GM18520 (cell line): ENCODE results near the gene HSPB2.
"Not testable (repeated sequence)": the region's sequence is repeated elsewhere in the genome, so short reads cannot be mapped to it uniquely, and the experiment has no call there.

Experiments
- ATAC-seq: cut with Tn5 transposase; IDR thresholded peaks from one replicate; pipeline ENCODE4 v1.9.1; 2021; ENCODE audit not compliant: unreplicated experiment

HSPB2 gene

DNA sequence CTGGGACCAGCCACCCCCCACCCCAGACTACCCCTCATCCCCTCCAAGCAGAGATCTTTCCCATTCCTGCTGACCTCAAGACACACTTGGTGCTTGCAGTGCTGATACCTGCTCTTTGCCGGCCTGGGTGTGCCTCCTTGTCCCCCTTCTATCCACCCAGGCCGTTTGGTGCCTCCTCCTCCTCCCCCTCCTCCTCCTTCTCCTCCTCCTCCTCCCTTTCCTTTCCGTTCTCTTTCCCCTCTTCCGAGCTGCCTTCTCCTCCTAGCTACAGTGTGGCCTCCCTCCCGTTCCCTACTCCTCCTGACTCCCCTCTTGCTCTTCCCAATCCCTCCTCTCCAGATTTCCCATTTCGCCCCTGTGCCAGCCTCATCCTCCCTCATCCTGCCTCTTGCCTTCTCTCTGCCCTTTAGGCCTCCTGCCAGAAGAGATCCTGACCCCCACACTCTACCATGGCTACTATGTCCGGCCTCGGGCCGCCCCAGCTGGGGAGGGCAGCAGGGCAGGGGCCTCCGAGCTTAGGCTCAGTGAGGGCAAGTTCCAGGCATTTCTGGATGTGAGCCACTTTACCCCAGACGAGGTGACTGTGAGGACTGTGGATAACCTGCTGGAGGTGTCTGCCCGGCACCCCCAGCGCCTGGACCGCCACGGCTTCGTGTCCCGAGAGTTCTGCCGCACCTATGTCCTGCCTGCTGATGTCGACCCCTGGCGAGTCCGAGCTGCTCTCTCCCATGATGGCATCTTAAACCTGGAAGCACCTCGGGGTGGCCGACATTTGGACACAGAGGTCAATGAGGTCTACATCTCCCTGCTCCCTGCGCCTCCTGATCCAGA, 712 bp downstream of the HSPB2 start:
- no peak for ATAC-seq

DNA sequence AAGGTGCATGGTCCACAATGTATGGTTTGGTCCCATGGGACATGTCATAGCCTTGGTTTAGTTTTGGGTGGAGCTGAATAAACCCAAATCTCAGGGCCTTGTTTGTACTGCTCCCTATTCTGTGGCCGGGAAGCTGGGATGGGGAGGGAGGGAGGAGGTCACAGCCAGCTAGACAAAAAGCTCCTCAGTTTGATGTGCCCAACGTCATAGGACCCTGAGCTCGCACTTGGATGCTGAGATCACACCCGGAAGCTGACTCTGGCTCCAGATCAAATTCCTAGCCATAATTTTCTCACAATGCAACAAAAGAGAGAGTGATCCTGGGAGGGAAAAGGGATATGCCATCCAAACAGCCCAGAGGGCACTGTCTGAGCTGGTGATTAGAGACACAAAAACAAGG, 1.5 kb downstream of the HSPB2 start:
- ATAC-seq: no peak

DNA sequence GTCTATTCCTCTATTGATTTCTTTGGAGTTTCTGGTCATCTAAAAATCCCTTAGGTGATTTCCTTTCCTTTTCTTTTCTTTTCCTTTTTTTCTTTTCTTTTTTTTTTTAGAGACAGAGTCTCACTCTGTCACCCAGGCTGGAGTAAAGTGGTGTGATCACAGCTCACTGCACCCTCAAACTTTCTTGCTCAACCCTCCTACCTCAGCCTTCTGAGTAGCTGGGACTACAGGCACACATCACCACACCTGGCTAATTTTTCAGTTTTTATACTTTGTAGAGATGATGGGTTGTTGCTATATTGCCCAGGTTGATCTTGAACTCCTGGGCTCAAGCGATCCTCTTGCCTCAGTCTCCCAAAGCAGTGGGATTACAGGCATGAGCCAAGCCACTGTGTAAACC, 4.2 kb downstream of the HSPB2 start:
- no peak for ATAC-seq

DNA sequence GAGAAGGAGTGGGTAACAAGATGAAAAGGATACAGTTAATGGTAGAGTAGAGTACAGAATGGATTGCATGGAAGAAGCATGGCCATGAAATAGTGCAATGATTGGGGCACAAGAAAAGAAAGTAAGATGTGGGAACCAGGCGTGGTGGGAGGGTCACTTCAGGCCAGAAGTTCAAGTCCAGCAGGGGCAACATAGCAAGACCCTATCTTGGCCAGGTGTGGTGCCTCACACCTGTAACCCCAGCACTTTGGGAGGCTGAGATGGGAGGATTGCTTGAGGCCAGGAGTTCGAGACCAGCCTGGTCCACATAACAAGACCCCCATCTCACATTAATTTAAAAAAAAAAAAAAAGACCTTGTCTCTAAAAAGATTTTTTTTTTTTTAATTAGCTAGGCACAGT, 4.8 kb downstream of the HSPB2 start:
- ATAC-seq: no peak

DNA sequence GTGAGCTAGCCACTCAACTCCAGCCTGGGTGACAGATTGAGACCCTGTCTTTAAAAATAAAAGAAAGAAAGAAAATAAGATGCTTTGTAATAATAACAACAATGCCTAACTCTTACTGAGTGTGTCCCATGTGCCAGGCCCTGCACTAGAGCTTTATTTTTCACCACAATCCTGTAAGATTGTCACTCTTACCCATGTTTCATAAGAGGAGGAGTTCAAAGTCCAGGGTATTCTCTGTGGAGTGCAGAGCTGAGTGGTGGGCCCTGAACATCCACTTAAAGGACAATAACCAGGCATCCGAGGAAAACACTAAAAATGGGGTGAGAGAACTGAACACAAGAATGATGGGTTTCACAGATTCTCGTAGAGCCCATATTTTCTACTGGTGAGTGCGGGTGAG, 5.3 kb downstream of the HSPB2 start:
- ATAC-seq: no peak

DNA sequence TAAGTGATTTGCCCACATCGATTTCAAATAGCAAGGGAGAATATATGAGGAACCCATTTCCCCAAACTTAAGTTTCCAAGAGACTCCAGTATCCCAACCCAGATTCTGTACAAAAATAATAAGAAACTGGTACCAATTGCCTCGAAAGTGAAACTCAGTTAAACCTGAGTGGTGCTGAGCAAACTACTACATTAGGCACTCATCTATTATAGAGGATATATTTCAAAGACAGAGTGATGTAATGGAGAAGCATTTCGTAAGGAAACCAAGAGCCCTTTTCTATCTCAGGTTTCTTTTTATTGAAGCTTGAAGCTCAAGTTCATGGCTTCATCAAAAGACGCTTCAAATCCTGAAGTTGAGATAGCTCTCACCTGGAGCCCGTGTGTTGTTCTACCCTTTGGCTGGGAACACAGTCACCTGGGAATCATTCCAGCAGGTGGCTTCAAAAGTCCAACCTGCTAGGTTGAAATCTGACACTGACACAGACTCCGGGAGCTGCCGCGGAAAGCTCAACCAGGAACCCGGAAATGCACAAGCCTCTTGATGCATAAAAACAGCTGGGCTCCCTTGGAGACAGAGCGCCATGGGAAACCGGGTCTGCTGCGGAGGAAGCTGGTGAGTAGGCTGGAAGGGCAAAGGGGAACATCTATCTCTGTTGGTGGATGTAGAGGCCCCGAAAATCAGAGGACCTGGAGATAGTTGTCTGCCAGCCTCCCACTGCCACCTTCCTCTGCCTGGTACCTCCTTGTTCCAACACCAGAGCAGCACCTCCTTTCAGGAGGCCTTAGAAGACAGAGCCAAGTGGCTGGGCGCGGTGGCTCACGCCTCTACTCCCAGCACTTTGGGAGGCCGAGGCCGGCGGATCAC, 6.1 kb downstream of the HSPB2 start, which contains the start of gene C11orf52:
Gene C11orf52, plus strand, starts transcription at position 524 of the 867 bp plus-strand sequence. Its CDS starts 60 bp downstream, at position 584.
- no peak for ATAC-seq

DNA sequence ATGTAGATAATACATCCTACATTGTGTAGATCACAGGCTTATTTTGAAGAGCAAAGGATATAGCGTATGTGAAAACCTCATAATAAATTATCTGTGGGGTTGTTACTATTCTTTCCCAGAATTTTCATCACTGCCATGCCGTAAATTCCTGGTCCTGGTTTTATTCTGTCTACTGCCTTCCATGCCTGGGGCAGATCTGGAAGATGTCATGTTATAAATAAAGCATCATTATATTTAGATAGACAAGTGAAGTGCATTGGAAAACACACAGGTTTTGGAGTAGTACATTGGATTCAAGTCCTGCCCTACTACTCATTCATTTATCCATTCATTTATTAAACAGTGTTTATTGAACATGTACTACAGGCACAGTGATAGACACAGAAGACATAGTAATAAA, 8.4 kb downstream of the HSPB2 start:
- no peak for ATAC-seq

DNA sequence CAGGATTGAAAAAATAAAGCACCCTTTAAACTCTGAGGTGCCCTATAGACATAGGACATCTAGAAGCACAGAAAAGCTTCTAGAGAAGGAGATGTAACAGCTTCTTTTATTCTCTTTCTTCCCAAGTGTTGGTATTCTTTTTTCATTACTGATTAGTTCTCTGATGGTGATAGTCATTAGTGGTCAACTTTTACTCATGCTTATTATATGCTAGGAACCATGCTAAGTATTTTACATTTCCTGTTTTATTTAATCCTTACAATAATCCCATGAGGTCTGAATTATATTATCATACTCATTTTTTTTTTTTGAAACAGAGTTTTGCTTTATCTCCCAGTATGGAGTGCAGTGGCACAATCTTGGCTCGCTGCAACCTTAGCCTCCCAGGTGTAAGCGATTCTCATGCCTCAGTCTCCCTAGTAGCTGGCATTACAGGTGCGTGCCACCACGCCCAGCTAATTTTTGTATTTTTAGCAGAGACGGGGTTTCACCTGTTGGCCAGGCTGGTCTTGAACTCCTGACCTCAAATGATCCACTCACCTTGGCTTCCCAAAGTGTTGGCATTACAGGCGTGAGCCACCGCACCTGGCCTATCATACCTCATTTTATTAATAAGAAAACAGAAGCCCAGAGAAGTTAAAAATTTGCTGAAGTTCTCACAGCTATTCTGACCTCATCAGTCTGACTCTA, 9.2 kb downstream of the HSPB2 start:
- ATAC-seq: no peak

DNA sequence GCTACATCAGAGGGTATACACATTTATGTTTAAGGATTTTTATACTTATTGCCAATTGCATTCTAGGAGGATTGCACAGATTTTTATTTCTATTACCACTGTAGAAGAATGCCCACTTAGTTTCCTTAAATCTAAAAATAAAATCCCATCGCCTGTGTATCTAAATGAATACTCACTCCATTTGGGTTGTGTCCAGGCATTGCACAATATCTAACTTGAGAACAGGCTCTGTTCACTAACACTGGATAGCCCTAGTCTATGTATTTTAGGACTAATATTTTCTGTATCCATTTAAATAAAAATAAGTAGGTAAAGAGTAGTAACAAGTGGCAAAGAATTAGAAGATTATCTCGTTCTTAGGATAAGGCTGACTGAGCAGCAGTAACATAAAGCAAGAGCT, 10.3 kb downstream of the HSPB2 start:
- no peak for ATAC-seq

DNA sequence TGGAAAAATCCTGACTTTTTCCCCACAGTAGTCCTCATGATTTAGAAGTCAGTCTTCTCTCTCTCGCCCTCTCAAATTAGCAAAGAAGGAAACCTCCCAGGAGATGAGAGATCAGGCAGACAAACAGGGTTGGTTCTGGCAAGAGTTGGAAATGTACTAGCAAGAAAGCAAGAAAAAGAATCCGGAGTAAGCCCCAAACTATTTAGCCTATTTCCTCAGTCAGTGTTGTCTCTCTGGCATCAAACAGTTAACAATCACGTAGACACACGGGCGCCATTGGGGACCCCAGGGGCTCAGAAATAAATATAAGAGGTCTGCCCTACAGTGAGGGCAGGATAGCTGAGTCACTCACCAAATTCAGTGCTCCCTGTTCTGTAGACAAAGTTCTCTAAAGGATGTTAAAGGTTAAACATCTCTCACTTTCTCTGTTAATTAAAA, 10.8 kb downstream of the HSPB2 start:
- no peak for ATAC-seq

DNA sequence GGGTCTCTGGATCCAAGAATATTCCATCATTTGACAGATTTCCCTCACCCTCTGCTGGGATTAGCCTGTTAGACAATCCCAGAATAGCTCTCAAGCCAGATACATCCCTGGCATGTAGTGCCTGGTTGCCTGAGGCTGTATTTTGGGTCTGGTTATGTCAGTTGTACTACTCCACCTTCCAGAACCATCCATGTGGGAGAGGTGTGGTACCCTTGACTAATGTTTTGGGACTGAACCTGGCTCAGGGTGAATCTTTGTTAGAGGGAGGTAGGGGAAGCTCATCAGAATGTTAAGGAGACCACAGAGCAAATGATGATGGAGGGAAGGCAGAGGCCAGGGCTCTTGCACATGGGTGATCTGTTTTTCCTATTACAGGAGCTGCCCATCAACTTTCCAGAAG, 11.4 kb downstream of the HSPB2 start:
- ATAC-seq: no peak

DNA sequence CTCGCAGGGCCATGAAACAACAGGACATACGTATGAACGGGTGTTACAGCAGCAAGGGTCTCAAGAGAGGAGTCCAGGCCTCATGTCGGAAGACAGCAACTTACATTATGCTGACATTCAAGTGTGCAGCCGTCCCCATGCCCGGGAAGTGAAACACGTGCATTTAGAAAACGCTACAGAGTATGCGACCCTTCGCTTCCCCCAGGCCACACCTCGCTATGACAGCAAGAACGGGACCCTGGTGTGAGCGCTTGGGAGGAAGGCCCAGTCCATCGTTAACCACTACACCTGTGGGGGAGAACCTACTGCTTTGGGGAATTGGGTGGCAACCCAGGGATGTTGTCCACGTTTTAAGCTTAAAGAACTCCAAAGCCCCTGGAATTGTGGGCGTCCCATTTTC, 13.4 kb downstream of the HSPB2 start:
- ATAC-seq: no peak

DNA sequence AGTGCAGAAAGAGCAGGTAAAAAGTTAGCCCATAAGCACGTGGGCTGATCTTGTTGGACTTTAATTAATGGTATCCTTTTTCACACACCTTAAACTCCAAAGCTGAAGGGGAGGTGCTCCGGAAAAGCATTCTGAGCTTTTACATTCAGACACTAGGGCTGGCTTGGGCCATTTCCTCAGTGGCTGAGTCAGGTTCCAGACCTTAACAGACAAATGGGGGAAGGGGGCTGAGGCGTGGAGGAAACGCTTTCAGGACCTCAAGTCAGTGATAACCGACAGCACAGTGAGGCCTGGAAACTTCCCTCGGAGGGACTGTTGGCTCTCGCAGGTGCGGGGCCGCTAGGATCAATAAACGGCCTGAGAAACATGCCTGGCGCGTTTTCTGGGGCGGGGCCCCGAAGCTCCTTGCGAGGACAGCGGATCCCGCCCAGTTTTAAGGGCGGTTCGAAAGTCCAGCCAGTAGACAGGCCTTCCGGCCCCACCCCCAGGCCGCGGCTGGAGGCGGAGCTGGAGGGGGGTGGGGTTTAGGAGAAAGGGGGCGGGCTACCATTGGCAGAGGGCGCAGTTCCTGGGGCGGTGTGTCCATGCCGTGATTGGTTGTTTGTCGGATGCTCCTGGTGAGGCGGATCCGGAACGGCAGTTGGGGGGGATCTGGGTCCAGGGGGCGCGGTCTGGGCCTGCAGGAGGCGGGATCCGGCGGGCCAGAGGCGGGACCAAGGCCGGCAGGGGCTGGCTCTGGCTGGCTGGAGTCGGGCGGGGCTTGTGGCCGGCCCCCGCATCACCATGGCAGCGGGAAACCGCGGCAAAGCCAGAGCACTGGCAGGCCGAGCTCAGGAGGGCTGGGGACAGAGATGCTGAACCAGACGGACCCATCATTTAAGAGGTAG, 14.2 kb downstream of the HSPB2 start:
- ATAC-seq: peak; percentile 89

DNA sequence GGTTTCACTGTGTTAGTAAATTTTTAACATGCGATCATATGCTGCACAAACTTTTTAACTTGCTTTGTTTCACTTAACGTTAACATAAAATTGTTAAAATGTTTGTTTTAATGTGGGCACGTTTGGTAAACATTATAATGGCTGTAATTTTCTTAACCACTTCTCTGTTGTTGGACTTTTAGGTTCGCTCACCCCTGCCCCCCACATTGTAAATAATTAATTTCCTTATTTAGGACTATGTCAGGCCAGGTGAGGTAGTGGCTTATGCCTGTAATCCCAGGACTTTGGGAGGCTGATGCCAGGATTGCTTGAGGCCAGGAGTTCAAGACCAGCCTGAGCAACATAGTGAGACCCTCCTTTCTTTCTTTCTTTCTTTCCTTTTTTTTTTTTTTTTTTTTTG, 17.9 kb downstream of the HSPB2 start:
- ATAC-seq: no peak

DNA sequence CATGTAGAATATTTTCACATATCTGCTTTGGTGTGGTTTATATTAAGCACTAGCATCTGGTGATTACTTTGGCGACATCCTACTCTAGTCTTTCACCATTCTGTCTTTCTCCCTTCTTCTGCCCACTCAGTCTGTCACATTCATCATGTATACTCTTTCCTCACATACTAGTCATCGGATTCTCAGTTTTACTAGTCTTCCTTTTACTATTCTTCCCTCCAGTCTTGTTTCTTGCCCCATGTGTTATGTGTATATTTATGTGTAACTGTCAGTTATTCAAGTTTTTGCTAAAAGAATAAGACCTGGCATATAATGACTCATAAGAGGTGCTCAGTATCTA, 20.0 kb downstream of the HSPB2 start:
- ATAC-seq: no peak

DNA sequence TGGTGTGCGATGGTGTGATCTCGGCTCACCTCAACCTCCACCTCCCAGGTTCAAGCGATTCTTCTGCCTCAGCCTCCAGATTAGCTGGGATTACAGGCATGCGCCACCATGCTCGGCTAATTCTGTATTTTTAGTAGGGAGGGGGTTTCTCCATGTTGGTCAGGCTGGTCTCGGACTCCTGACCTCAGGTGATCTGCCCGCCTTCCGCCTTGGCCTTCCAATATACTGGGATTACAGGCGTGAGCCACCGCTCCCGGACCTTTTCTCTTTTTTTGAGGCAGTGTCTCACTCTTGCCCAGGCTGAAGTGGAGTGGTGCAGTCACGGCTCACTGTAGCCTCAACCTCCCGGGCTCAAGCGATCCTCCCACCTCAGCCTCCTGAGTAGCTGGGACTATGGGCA, 20.6 kb downstream of the HSPB2 start:
- not testable (repeated sequence) for ATAC-seq

DNA sequence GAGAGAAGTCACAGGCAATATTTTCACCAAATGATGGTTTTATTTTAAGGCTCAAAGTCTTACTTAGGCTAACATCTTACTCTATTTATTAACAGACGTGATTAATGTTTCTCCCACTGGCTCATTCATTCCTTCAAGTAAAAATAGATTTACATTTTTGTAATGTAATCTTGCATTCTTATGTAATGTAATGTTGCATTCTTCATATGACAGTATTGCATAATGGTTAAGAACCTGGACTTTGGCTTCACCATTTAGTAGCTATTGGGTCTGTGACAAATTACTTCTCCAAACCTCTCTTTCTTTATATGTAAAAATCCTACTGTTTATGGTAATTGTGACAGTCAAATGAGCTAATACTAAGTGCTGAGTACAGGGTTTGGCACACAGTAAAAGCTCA, 21.3 kb downstream of the HSPB2 start:
- no peak for ATAC-seq

DNA sequence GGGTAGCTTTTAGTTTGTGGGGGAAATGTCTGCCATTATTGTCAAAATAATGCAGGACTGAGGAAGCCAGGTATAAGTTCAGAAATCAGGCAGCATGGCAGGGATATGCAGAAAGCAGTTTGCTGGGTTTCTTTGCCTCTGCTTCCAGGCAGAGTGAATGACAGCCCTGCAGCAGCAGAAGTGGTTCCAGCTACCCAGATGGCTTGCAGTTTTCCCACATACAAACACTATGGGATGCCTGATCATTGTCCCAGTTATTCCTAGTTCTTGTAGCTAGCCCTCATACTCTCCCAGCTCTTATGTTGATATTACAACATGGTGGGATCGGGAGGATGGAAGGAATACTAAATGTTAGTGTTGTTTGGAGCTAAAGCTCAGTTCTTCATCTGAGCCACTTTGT, 21.8 kb downstream of the HSPB2 start:
- no peak for ATAC-seq

DNA sequence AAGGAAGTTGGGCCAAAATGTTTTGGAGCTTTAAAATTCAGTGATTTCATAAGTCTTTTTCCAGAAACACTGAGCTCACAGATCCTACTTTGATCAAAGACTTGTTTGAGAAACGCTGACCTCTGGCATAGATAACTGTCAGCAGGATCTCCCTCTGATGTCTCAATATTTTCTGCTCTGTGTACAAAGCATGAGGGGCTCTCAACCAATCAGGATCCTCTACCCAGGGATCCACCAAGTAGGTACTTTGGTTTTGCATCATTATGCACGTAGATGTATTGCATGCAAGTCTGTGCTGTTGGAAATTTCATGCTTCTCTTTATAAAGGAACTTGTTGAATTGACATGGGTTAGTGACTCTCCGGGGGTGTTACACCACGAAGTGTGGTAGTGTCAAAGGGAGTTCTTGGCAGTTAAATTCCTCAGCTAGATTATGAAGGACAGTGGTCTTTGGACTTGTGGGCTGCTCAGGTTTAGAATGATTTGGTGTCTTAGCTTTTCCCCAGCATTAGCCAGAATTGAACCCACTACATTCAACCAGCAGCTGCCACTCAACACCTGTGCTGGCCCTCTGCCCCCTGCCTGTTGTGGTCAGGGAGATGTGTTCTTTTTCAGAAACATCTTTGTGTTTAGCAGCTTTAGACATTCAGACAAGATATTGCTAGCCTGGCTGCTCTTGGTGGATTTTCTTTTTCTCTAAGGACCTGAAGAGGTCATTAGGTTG, 22.9 kb downstream of the HSPB2 start:
- no peak for ATAC-seq

DNA sequence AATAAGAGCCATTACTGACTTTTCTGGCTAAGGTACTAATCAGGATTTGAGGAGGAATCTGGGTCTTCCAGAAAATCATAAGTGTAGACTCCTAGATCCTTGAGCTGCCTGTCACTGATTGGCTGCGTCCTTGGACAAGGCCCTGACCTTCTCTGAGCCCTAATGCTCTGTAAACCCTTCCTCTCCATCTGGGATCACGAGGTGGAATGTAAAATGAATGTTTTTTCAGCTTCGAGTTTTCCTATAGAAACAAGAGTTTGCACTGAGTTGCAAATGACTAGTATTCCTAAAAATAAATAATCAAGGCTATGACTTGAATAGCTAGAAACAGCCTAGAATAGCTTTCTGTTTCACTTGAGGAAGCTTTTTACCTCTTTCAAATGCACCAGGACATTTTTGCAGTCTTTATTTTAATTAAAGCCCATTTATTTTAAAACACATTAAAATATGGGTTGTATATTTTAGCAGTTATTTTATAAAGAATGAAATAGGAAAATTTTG, 23.6 kb downstream of the HSPB2 start:
- no peak for ATAC-seq
